Endothelial cell of umbilical vein (primary cell): Measurements from ENCODE around the gene RARS1. TPM values are rescaled to one million over a fixed set of nuclear protein-coding genes. Genes with fewer than 3 reads are reported as not detected.

Experiments used
- BruUV-seq: library from RNA; stranded (reverse); fragments of 400-500 nt; replicated peaks from 2 replicates; lab custom pipeline; 2021; lab: Mats Ljungman, UMichigan
- CTCF ChIA-PET: fragments of 300-600, 350-600 bp; sonication (Branson Sonifier 250); formaldehyde crosslinking; loops from one replicate; lab custom pipeline; 2021; ENCODE audit warnings: antibody characterized with exemption, inconsistent platforms; lab: Charles Lee
- POLR2A ChIA-PET: fragments of 300-600, 350-600 bp; sonication (Branson Sonifier 250); formaldehyde crosslinking; loops from one replicate; lab custom pipeline; 2021; ENCODE audit warnings: antibody characterized with exemption, inconsistent platforms; lab: Charles Lee
- DNase-seq: peaks from one replicate; pipeline ENCODE4 v3.0.0-alpha.2; 2011; ENCODE audit warnings: low read depth, low spot score
- FAIRE-seq: peaks from 2 replicates; lab custom pipeline; 2011; peaks lifted over from hg19 to GRCh38; lab: Jason Lieb, UNC
- H2AFZ ChIP-seq: 2 replicates; pipeline ENCODE4 v1.6.0; 2012; ENCODE audit warnings: low read depth, low read length, control low read depth, inconsistent platforms
- H3K27ac ChIP-seq: 2 replicates; pipeline ENCODE4 v1.5.1; 2011; ENCODE audit warnings: low read depth, mild to moderate bottlenecking, control low read depth, low read length, moderate library complexity; ENCODE audit not compliant: insufficient read depth
- H3K27me3 ChIP-seq, 2 experiments: 2 replicates each; pipeline versions ENCODE4 v1.6.0 to v1.6.1; 2011; ENCODE audit warnings: low read length in 2 of 2, mixed read lengths in 1 of 2; ENCODE audit not compliant: control insufficient read depth in 2 of 2, insufficient read depth in 2 of 2
- H3K36me3 ChIP-seq, 2 experiments: 2 replicates in 1 of 2; 3 replicates in 1 of 2; pipeline ENCODE4 v1.5.1; 2011; ENCODE audit warnings: low read length in 2 of 2, mild to moderate bottlenecking in 1 of 2, moderate library complexity in 1 of 2; ENCODE audit not compliant: control insufficient read depth in 2 of 2, insufficient read depth in 2 of 2; ENCODE audit errors: extremely low read depth in 1 of 2
- H3K4me1 ChIP-seq: 3 replicates; pipeline ENCODE4 v1.5.1; 2011; ENCODE audit warnings: mild to moderate bottlenecking, low read length; ENCODE audit not compliant: control insufficient read depth, insufficient read depth; ENCODE audit errors: extremely low read depth
- H3K4me2 ChIP-seq: 2 replicates; pipeline ENCODE4 v1.6.1; 2011; ENCODE audit warnings: low read length, control low read depth, mixed read lengths; ENCODE audit not compliant: insufficient read depth
- H3K4me3 ChIP-seq, 3 experiments: fragments of 200-600 bp in 1 of 3; sonication (generic), shearing (Covaris generic) in 1 of 3; replicated peaks in 1 of 3; 2 replicates each; pipeline ENCODE4 v1.5.1; 2011 to 2016; ENCODE audit warnings: control low read depth in 3 of 3, low read length in 3 of 3, mild to moderate bottlenecking in 2 of 3, inconsistent platforms in 1 of 3, low read depth in 1 of 3, moderate library complexity in 1 of 3; ENCODE audit not compliant: insufficient read depth in 1 of 3
- H3K79me2 ChIP-seq: 2 replicates; pipeline ENCODE4 v1.6.0; 2012; ENCODE audit warnings: low read length, inconsistent platforms; ENCODE audit not compliant: control insufficient read depth, insufficient read depth
- H3K9ac ChIP-seq: replicated peaks from 2 replicates; pipeline ENCODE3; 2011; ENCODE audit warnings: low read length, control low read depth; ENCODE audit not compliant: insufficient read depth; ENCODE audit errors: extremely low read depth
- H3K9me1 ChIP-seq: replicated peaks from 3 replicates; pipeline ENCODE4 v1.6.0; 2011; ENCODE audit warnings: mild to moderate bottlenecking, low read length; ENCODE audit not compliant: control insufficient read depth, insufficient read depth; ENCODE audit errors: extremely low read depth
- H3K9me3 ChIP-seq: replicated peaks from 2 replicates; pipeline ENCODE4 v1.5.1; 2012; ENCODE audit warnings: low read length, inconsistent platforms; ENCODE audit not compliant: control insufficient read depth, insufficient read depth
- H4K20me1 ChIP-seq: replicated peaks from 2 replicates; pipeline ENCODE3; 2011; ENCODE audit warnings: mild to moderate bottlenecking, low read length; ENCODE audit not compliant: control insufficient read depth, insufficient read depth; ENCODE audit errors: extremely low read depth
- EZH2 ChIP-seq: IDR thresholded peaks from 2 replicates; pipeline ENCODE4 v1.6.1; 2012; ENCODE audit warnings: borderline replicate concordance, low read depth, mild to moderate bottlenecking, moderate library complexity, low read length, inconsistent platforms; ENCODE audit not compliant: severe bottlenecking
- GATA2 ChIP-seq: IDR thresholded peaks from 2 replicates; pipeline ENCODE4 v1.7.0; 2011; ENCODE audit warnings: low read depth, mild to moderate bottlenecking, moderate library complexity, mixed read lengths, low read length; ENCODE audit not compliant: insufficient read length, insufficient read depth
- MYC ChIP-seq: IDR thresholded peaks from one replicate; pipeline ENCODE4 v1.6.1; 2011; ENCODE audit warnings: mild to moderate bottlenecking, low read depth, low read length
- POLR2A ChIP-seq: IDR thresholded peaks from 2 replicates; pipeline ENCODE4 v1.6.1; 2012; ENCODE audit warnings: low read depth, mild to moderate bottlenecking, control low read depth, low read length
- dilution Hi-C: fragments of 300-500 bp; cut with MboI; formaldehyde crosslinking; loops from one replicate; pipeline ENCODE4 v1.15.0; 2019; ENCODE audit warnings: low sequenced_read_pairs; ENCODE audit not compliant: extremely low pct_ligation_motif_present
- intact Hi-C: fragments of 100-400 bp; cut with micrococcal nuclease; formaldehyde crosslinking; loops from one replicate; pipeline ENCODE4 v1.10.0; 2022
- polyA plus RNA-seq, 4 experiments: library from polyadenylated mRNA; depleted of rRNA in 3 of 4; stranded (reverse) in 3 of 4; unstranded in 1 of 4; fragments of >200 nt; gene quantifications; 2 replicates each; pipeline versions ENCODE4 v1.2.1 to v1.2.3, GENCODE V29; 2011 to 2012; ENCODE audit warnings: missing spikeins in 1 of 4
- total RNA-seq: library from RNA; stranded (reverse); gene quantifications from 2 replicates; pipeline ENCODE4 v1.2.3, GENCODE V29; 2021
- TF ChIP-seq, protein P1 (sequence below), 2 donors: IDR thresholded peaks; 1 replicate in 1 of 2; 2 replicates in 1 of 2; pipeline ENCODE4 v1.5.1; 2011; ENCODE audit warnings: low read length in 2 of 2, mild to moderate bottlenecking in 2 of 2, moderate library complexity in 2 of 2, control low read depth in 1 of 2, inconsistent platforms in 1 of 2, low read depth in 1 of 2; ENCODE audit not compliant: insufficient read depth in 1 of 2; ENCODE audit errors: extremely low read depth in 1 of 2
- TF ChIP-seq, protein P2 (sequence below): IDR thresholded peaks from 2 replicates; pipeline ENCODE4 v1.6.1; 2011; ENCODE audit not compliant: insufficient read depth, insufficient read length

Gene RARS1
- total and polyA plus RNA-seq, 2 donors (not counting 3 experiments of a cell fraction or from before 2014, with no cell fraction given), result 28.0 to 104 TPM

DNA sequence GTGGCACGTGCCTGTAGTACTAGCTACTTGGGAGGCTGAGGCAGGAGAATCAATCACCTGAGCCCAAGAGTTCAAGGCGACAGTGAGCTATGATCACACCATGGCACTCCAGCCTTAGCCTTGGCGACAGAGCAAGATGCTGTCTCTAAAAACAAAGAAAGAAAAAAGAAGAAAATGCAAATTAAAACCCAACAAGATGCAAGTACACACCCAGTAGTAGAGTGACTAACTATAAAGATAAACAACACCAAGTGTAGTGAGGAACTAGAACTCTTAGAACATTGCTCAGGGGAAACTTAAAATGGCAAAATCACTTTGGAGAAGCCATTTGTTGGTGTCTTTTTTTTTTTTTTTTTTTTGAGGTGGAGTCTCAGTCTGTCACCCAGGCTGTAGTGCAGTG is 34.7 kb upstream of the RARS1 start:
- intact Hi-C loops, result no loop called here
- Histone ChIP-seq H3K4me1 (no peaks in the 10 kb centered on the region), H4K20me1 (no peaks in the 10 kb centered on the region), H3K27ac (no peak overlapping the region), H3K4me3 (no peak overlapping the region), H3K4me2 (no peak overlapping the region), H3K9ac (no peak overlapping the region), H2AFZ (no peak overlapping the region), H3K9me1 (no peaks in the 10 kb centered on the region), H3K27me3 (no peaks in the 10 kb centered on the region), H3K36me3 (no peaks in the 10 kb centered on the region), H3K79me2 (no peaks in the 10 kb centered on the region), H3K9me3 (no peaks in the 10 kb centered on the region)
- DNase-seq, result no peak
- BruUV-seq, result no TSS peak
- TF ChIP-seq POLR2A, result no peak
- TF ChIP-seq, protein P1, sequence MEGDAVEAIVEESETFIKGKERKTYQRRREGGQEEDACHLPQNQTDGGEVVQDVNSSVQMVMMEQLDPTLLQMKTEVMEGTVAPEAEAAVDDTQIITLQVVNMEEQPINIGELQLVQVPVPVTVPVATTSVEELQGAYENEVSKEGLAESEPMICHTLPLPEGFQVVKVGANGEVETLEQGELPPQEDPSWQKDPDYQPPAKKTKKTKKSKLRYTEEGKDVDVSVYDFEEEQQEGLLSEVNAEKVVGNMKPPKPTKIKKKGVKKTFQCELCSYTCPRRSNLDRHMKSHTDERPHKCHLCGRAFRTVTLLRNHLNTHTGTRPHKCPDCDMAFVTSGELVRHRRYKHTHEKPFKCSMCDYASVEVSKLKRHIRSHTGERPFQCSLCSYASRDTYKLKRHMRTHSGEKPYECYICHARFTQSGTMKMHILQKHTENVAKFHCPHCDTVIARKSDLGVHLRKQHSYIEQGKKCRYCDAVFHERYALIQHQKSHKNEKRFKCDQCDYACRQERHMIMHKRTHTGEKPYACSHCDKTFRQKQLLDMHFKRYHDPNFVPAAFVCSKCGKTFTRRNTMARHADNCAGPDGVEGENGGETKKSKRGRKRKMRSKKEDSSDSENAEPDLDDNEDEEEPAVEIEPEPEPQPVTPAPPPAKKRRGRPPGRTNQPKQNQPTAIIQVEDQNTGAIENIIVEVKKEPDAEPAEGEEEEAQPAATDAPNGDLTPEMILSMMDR (IDR thresholded peaks at IDR 0.05; ENCODE audit: extremely low read depth in 1 of 2, insufficient read depth in 1 of 2, low read depth in 1 of 2, low read length in 2 of 2), result no peak
- TF ChIP-seq, protein P2, sequence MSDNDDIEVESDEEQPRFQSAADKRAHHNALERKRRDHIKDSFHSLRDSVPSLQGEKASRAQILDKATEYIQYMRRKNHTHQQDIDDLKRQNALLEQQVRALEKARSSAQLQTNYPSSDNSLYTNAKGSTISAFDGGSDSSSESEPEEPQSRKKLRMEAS, result no peak
- no peak for TF ChIP-seq MYC
- no peak for TF ChIP-seq GATA2
- no peak for TF ChIP-seq EZH2
- CTCF ChIA-PET, result no interaction called here
- dilution Hi-C loops, result no loop called here
- POLR2A ChIA-PET, result no interaction called here
- FAIRE-seq, result no peak

DNA sequence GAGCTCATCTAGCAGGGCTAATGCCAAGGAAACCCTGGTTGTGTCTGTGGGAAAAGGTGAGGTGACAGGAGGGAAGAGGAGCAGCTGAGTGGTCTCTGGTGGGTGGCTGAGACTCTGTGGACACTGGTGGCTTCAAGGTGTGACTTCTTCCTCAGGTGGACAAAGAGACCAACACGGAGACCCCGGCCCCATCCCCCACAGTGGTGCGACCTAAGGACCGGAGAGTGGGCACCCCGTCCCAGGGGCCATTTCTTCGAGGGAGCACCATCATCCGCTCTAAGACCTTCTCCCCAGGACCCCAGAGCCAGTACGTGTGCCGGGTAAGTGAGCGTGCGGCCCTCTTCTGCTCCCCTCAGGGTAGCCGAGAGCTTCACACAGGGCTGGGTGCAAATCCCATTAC is 31.1 kb upstream of the RARS1 start:
- Histone ChIP-seq H3K4me2 (no peak overlapping the region), H3K9me1 (no peaks in the 10 kb centered on the region), H3K4me3 (no peak overlapping the region), H3K9ac (no peak overlapping the region), H3K4me1 (no peaks in the 10 kb centered on the region), H3K27me3 (no peaks in the 10 kb centered on the region), H3K36me3 (no peaks in the 10 kb centered on the region), H4K20me1 (no peaks in the 10 kb centered on the region), H3K27ac (no peak overlapping the region), H3K79me2 (no peaks in the 10 kb centered on the region), H2AFZ (no peak overlapping the region), H3K9me3 (no peaks in the 10 kb centered on the region)
- POLR2A ChIA-PET, result no interaction called here
- intact Hi-C loops, result no loop called here
- no peak for DNase-seq
- dilution Hi-C loops, result no loop called here
- TF ChIP-seq GATA2, result no peak
- no peak for TF ChIP-seq EZH2
- FAIRE-seq, result no peak
- BruUV-seq, result no TSS peak
- CTCF ChIA-PET, result no interaction called here
